ENCODE results near the gene GFOD1.
"Not testable (repeated sequence)": the region's sequence is repeated elsewhere in the genome, so short reads cannot be mapped to it uniquely, and the experiment has no call there.

Gene GFOD1

GRCh38 chr6:13434777-13435176 lies 52.6 kb downstream of the GFOD1 start:
- Histone ChIP-seq H3K9ac (ENCODE audit: low read depth, low read length, poor library complexity, severe bottlenecking) (no peak overlapping the region), H3K4me3 (ENCODE audit: low read length, poor library complexity, severe bottlenecking) (no peak overlapping the region), H3K9me3 (ENCODE audit: insufficient read depth, low read depth, low read length) (peaks cover 9% of the 10 kb centered on the region; the same call in 1 of the 2 replicates), H3K4me1 (ENCODE audit: insufficient read depth, low read length, poor library complexity, severe bottlenecking) (peaks cover 54% of the 10 kb centered on the region), H2AFZ (ENCODE audit: low read length) (no peak overlapping the region), H3F3A (ENCODE audit: low read depth) (no peaks in the 10 kb centered on the region; the same call in 1 of the 2 replicates), H3K79me2 (ENCODE audit: insufficient read depth, low read length) (peaks cover 36% of the 10 kb centered on the region; the same call in 1 of the 2 replicates), H4K20me1 (ENCODE audit: insufficient read depth, low read length, poor library complexity, severe bottlenecking) (no peaks in the 10 kb centered on the region), H3K27me3 (ENCODE audit: insufficient read depth, low read length, poor library complexity, severe bottlenecking) (no peaks in the 10 kb centered on the region), H3K9me2 (replicated peaks; ENCODE audit: low read depth, low read length) (no peaks in the 10 kb centered on the region), H3K36me3 (ENCODE audit: insufficient read depth, low read length) (0 out of 2 replicates have a peak, but pooled peaks cover 3% of the 10 kb centered on the region), H3K4me2 (ENCODE audit: low read depth, low read length, poor library complexity, severe bottlenecking) (no peak overlapping the region)
- TF ChIP-seq EZH2phosphoT487 (IDR thresholded peaks at IDR 0.05; ENCODE audit: borderline replicate concordance) (no peak), CTCF (conservative IDR thresholded peaks at IDR 0.05; ENCODE audit: low read length) (no peak)

GRCh38 chr6:13434135-13434775 lies 53.1 kb downstream of the GFOD1 start:
- Histone ChIP-seq H3K4me1 (ENCODE audit: insufficient read depth, low read length, poor library complexity, severe bottlenecking) (peaks cover 57% of the 10 kb centered on the region), H3K79me2 (ENCODE audit: insufficient read depth, low read length) (peaks cover 36% of the 10 kb centered on the region; the same call in 1 of the 2 replicates)
- not testable (repeated sequence) for H3K9ac ChIP-seq (ENCODE audit: low read depth, low read length, poor library complexity, severe bottlenecking); H3K4me3 ChIP-seq (ENCODE audit: low read length, poor library complexity, severe bottlenecking); H4K20me1 ChIP-seq (ENCODE audit: insufficient read depth, low read length, poor library complexity, severe bottlenecking); H3F3A ChIP-seq (ENCODE audit: low read depth); H3K36me3 ChIP-seq (ENCODE audit: insufficient read depth, low read length); H3K4me2 ChIP-seq (ENCODE audit: low read depth, low read length, poor library complexity, severe bottlenecking); H2AFZ ChIP-seq (ENCODE audit: low read length); H3K27me3 ChIP-seq (ENCODE audit: insufficient read depth, low read length, poor library complexity, severe bottlenecking); H3K9me3 ChIP-seq (ENCODE audit: insufficient read depth, low read depth, low read length); H3K9me2 ChIP-seq (replicated peaks; ENCODE audit: low read depth, low read length)

GRCh38 chr6:13433709-13434121 lies 53.7 kb downstream of the GFOD1 start:
- Histone ChIP-seq H3K4me2 (ENCODE audit: low read depth, low read length, poor library complexity, severe bottlenecking) (no peak overlapping the region), H3F3A (ENCODE audit: low read depth) (no peaks in the 10 kb centered on the region; the same call in 1 of the 2 replicates), H3K4me1 (ENCODE audit: insufficient read depth, low read length, poor library complexity, severe bottlenecking) (peaks cover 62% of the 10 kb centered on the region), H4K20me1 (ENCODE audit: insufficient read depth, low read length, poor library complexity, severe bottlenecking) (no peaks in the 10 kb centered on the region), H3K9me2 (replicated peaks; ENCODE audit: low read depth, low read length) (no peaks in the 10 kb centered on the region), H3K4me3 (ENCODE audit: low read length, poor library complexity, severe bottlenecking) (no peak overlapping the region), H2AFZ (ENCODE audit: low read length) (no peak overlapping the region), H3K27me3 (ENCODE audit: insufficient read depth, low read length, poor library complexity, severe bottlenecking) (no peaks in the 10 kb centered on the region), H3K79me2 (ENCODE audit: insufficient read depth, low read length) (peaks cover 42% of the 10 kb centered on the region; the same call in 1 of the 2 replicates), H3K36me3 (ENCODE audit: insufficient read depth, low read length) (0 out of 2 replicates have a peak, but pooled peaks cover 3% of the 10 kb centered on the region), H3K9ac (ENCODE audit: low read depth, low read length, poor library complexity, severe bottlenecking) (no peak overlapping the region), H3K9me3 (ENCODE audit: insufficient read depth, low read depth, low read length) (peaks cover 9% of the 10 kb centered on the region; the same call in 1 of the 2 replicates)
- TF ChIP-seq CTCF (conservative IDR thresholded peaks at IDR 0.05; ENCODE audit: low read length) = no peak
- no peak for TF ChIP-seq EZH2phosphoT487 (IDR thresholded peaks at IDR 0.05; ENCODE audit: borderline replicate concordance)
